Left lung (tissue), 10 donors: ENCODE data around the gene PRMT5. TPM values are rescaled to one million over a fixed set of nuclear protein-coding genes. Genes with fewer than 3 reads are reported as not detected.

Source experiments
- ATAC-seq: fragments of 200-7000 bp; cut with Tn5 transposase; one replicate; pipeline ENCODE4 v1.9.1; 2020; ENCODE audit warnings: moderate library complexity
- DNase-seq, 4 donors: peaks; one replicate each; pipeline ENCODE4 v3.0.0-alpha.2; 2013 to 2020
- H3K27ac ChIP-seq, 2 donors: fragments of 200-600 bp; sonication (generic) in 1 of 2; one replicate each; pipeline versions ENCODE4 v1.5.0 to v1.8.0; 2020 to 2021
- H3K27me3 ChIP-seq, 2 donors: fragments of 200-600 bp; sonication (generic) in 1 of 2; one replicate each; pipeline versions ENCODE4 v1.5.0 to v1.8.0; 2020 to 2021
- H3K36me3 ChIP-seq, 2 donors: fragments of 200-600 bp; sonication (generic) in 1 of 2; one replicate each; pipeline versions ENCODE4 v1.5.0 to v1.8.0; 2020 to 2021
- H3K4me1 ChIP-seq, 2 donors: fragments of 200-600 bp; one replicate each; pipeline ENCODE4 v1.8.0; 2021
- H3K4me3 ChIP-seq, 2 donors: fragments of 200-600 bp; sonication (generic) in 1 of 2; one replicate each; pipeline versions ENCODE4 v1.5.0 to v1.8.0; 2020 to 2021; ENCODE audit warnings: mild to moderate bottlenecking in 1 of 2
- H3K9me3 ChIP-seq, 2 donors: fragments of 200-600 bp; sonication (generic) in 1 of 2; one replicate each; pipeline versions ENCODE4 v1.5.0 to v1.8.0; 2020 to 2021
- CTCF ChIP-seq, 2 donors: fragments of 200-600 bp; sonication (generic) in 1 of 2; IDR thresholded peaks; one replicate each; pipeline versions ENCODE4 v1.5.0 to v1.8.0; 2021; ENCODE audit warnings: antibody characterized with exemption in 2 of 2
- intact Hi-C, 2 donors: fragments of 100-400 bp; cut with DNase I; formaldehyde crosslinking; loops; one replicate each; pipeline versions ENCODE4 v1.11.2 to v1.14.2; 2022
- polyA plus RNA-seq, 6 donors: library from polyadenylated mRNA; unstranded; fragments of 120-200 nt; gene quantifications; one replicate each; pipeline ENCODE4 v1.2.1, GENCODE V29; 2013; ENCODE audit not compliant: insufficient read length in 6 of 6
- total RNA-seq, 2 donors: library from RNA; stranded (reverse); fragmentation: NEBNext Ultra II Directional; extraction: Animal tissue kit (Norgen Biotek cat#: 25700); gene quantifications; one replicate each; pipeline ENCODE4 v1.2.1, GENCODE V29; 2021
- donor health status: DM: no; HTN: yes; CAD: no.
- donor health status: DM: no; HTN: no; CAD: no.

The PRMT5 gene
- total and polyA plus RNA-seq, 8 donors: 48.7 to 143 (median 129) TPM

- DNase-seq: no peak
- Histone ChIP-seq H3K36me3 (no peaks in the 10 kb centered on the region), H3K4me3 (peak overlapping the region in 1 of 2 donors; percentile 49), H3K9me3 (no peaks in the 10 kb centered on the region), H3K4me1 (peaks cover 0 to 15% of the 10 kb centered on the region in 2 donors), H3K27ac (no peak overlapping the region), H3K27me3 (peaks cover 0 to 27% of the 10 kb centered on the region in 2 donors)
- ATAC-seq: no peak
- intact Hi-C loops: no loop called here
- no peak for TF ChIP-seq CTCF (IDR thresholded peaks at IDR 0.05)
Observed at GRCh38 chr14:22885975-22886374, 43.2 kb downstream of the PRMT5 start.

DNA sequence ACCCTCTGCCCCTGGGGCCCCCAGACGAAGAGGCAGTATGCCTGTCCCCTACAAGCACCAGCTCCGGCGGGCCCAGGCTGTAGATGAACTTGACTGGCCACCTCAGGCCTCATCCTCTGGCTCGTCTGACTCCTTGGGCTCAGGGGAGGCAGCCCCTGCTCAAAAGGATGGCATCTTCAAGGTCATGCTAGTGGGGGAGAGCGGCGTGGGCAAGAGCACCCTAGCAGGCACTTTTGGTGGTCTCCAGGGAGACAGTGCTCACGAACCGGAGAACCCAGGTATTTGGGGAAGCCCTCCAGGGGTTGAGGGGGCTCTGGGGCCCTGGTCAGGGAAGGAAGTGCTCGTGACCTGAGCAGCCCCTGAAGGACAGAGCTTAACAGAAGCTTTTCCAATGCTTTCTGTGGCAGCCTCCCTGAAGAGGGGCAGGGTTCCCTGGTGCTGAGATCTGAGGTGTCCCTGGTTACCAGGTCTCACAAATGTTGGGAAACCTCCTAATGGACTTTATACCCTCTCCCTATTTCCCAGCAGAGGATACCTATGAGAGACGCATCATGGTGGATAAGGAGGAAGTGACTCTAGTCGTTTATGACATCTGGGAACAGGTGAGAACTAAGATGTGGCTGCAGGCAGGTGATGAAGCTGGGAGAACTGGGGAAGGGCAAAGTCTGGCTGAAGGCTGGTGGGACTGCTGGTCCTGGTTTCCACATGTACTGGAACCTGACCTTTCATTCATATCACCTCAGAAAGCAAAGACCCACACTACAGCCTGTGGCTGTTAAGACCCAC lies 44.2 kb downstream of the PRMT5 start:
- DNase-seq (no peak), ATAC-seq (no peak)
- Histone ChIP-seq H3K4me1 (peaks cover 0 to 15% of the 10 kb centered on the region in 2 donors), H3K36me3 (no peaks in the 10 kb centered on the region), H3K9me3 (no peaks in the 10 kb centered on the region), H3K27me3 (peaks cover 0 to 27% of the 10 kb centered on the region in 2 donors), H3K27ac (no peak overlapping the region), H3K4me3 (no peak overlapping the region)
- no peak for TF ChIP-seq CTCF (IDR thresholded peaks at IDR 0.05)
- intact Hi-C loops: no loop called here

- Histone ChIP-seq H3K27ac (no peak overlapping the region), H3K4me1 (peaks cover 0 to 15% of the 10 kb centered on the region in 2 donors), H3K27me3 (peaks cover 0 to 27% of the 10 kb centered on the region in 2 donors), H3K4me3 (no peak overlapping the region), H3K9me3 (no peaks in the 10 kb centered on the region), H3K36me3 (peaks cover 0 to 6% of the 10 kb centered on the region in 2 donors)
- no peak for ATAC-seq
- intact Hi-C loops: no loop called here
- DNase-seq: no peak
- no peak for TF ChIP-seq CTCF (IDR thresholded peaks at IDR 0.05)
Observed at GRCh38 chr14:22884076-22884737, 45.0 kb downstream of the PRMT5 start.

- peaks cover 0 to 15% of the 10 kb centered on the region in 2 donors for H3K4me1 ChIP-seq
- no peaks in the 10 kb centered on the region for H3K9me3 ChIP-seq
- no peak within 1 kb of the TSS for H3K27ac ChIP-seq
- DNase-seq: no peak
- H3K4me3 ChIP-seq: no peak within 1 kb of the TSS
- H3K27me3 ChIP-seq: peaks cover 0 to 27% of the 10 kb centered on the region in 2 donors
- no peak for TF ChIP-seq CTCF (IDR thresholded peaks at IDR 0.05)
- intact Hi-C loops: no loop called here
- ATAC-seq: no peak
- peaks cover 0 to 15% of the 10 kb centered on the region in 2 donors for H3K36me3 ChIP-seq
Observed at GRCh38 chr14:22883173-22883976, 45.8 kb downstream of the PRMT5 start, which contains the start of gene REM2. Gene REM2 (plus strand): TSS chr14:22883222. CDS start chr14:22883288, 66 bp downstream.
